Measurements from ENCODE around the gene PLEKHJ1.

PLEKHJ1 gene

DNA sequence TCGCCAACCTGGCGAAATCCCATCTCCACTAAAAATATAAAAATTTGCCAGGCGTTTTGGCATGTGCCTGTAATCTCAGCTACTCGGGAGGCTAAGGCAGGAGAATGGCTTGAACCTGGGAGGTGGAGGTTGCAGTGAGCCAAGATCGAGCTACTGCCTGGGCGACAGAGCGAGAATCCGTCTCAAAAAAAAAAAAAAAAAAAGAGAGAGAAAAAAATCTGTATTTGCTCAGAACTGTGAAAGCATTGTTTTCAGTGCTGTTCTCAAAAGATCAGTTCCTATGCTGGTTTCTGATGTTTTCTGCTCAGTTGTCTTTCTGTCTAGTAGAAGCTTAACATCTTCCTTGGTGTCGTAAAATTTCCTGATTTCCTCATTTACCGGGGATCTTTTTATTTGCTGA is 3.0 kb upstream of the PLEKHJ1 start:
- H4K20me1 ChIP-seq (ENCODE audit: insufficient read depth) = peaks cover 32% of the 10 kb centered on the region
- no peak overlapping the region for H3K27ac ChIP-seq

DNA sequence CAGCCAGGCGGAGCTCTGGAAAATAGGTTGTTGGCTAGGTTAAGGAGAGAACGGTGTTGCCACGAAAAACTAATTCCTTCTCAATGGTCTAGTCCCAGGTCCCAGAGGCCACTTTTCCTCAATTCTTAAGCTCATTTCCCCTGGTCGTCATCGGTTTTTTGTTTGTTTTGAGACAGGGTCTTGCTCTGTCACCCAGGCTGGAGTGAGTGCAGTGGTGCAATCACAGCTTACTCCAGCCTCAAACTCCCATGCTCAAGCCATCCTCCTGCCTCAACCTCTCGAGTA is 1.7 kb upstream of the PLEKHJ1 start:
- H3K79me2 ChIP-seq (ENCODE audit: insufficient read depth, low read depth) = peaks cover 94% of the 10 kb centered on the region
- peak overlapping the region; percentile 85 for H3K4me2 ChIP-seq
- no peaks in the 10 kb centered on the region for H3K27me3 ChIP-seq (ENCODE audit: insufficient read depth, low read depth)
- H3K27ac ChIP-seq = no peak overlapping the region
- H3K4me1 ChIP-seq (ENCODE audit: low read depth, poor library complexity, severe bottlenecking) = peaks cover 57% of the 10 kb centered on the region
- H3K4me3 ChIP-seq (IDR thresholded peaks at IDR 0.05; ENCODE audit: insufficient read depth, low read depth, low read length) = no peak overlapping the region
- H4K20me1 ChIP-seq (ENCODE audit: insufficient read depth) = peaks cover 32% of the 10 kb centered on the region
- H3K9ac ChIP-seq = no peak overlapping the region
- H2AFZ ChIP-seq (ENCODE audit: low read depth) = no peak overlapping the region
- H3K36me3 ChIP-seq (ENCODE audit: insufficient read depth) = peaks cover 2% of the 10 kb centered on the region; the same call in 1 of the 2 replicates
- TF ChIP-seq, protein P1, sequence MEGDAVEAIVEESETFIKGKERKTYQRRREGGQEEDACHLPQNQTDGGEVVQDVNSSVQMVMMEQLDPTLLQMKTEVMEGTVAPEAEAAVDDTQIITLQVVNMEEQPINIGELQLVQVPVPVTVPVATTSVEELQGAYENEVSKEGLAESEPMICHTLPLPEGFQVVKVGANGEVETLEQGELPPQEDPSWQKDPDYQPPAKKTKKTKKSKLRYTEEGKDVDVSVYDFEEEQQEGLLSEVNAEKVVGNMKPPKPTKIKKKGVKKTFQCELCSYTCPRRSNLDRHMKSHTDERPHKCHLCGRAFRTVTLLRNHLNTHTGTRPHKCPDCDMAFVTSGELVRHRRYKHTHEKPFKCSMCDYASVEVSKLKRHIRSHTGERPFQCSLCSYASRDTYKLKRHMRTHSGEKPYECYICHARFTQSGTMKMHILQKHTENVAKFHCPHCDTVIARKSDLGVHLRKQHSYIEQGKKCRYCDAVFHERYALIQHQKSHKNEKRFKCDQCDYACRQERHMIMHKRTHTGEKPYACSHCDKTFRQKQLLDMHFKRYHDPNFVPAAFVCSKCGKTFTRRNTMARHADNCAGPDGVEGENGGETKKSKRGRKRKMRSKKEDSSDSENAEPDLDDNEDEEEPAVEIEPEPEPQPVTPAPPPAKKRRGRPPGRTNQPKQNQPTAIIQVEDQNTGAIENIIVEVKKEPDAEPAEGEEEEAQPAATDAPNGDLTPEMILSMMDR (conservative IDR thresholded peaks at IDR 0.05; ENCODE audit: low read depth, low read length) = no peak

More for the DNA sequence above, 3.0 kb upstream of the PLEKHJ1 start:
- TF ChIP-seq, protein P1 (conservative IDR thresholded peaks at IDR 0.05; ENCODE audit: low read depth, low read length) = no peak
- Histone ChIP-seq H3K4me2 (peak overlapping the region; percentile 85; the same call in 1 of the 2 replicates), H3K4me1 (ENCODE audit: low read depth, poor library complexity, severe bottlenecking) (peaks cover 44% of the 10 kb centered on the region), H3K79me2 (ENCODE audit: insufficient read depth, low read depth) (peaks cover 84% of the 10 kb centered on the region), H3K27me3 (ENCODE audit: insufficient read depth, low read depth) (no peaks in the 10 kb centered on the region), H3K36me3 (ENCODE audit: insufficient read depth) (no peaks in the 10 kb centered on the region; the same call in 1 of the 2 replicates), H2AFZ (ENCODE audit: low read depth) (no peak overlapping the region), H3K4me3 (IDR thresholded peaks at IDR 0.05; ENCODE audit: insufficient read depth, low read depth, low read length) (no peak overlapping the region), H3K9ac (no peak overlapping the region)

DNA sequence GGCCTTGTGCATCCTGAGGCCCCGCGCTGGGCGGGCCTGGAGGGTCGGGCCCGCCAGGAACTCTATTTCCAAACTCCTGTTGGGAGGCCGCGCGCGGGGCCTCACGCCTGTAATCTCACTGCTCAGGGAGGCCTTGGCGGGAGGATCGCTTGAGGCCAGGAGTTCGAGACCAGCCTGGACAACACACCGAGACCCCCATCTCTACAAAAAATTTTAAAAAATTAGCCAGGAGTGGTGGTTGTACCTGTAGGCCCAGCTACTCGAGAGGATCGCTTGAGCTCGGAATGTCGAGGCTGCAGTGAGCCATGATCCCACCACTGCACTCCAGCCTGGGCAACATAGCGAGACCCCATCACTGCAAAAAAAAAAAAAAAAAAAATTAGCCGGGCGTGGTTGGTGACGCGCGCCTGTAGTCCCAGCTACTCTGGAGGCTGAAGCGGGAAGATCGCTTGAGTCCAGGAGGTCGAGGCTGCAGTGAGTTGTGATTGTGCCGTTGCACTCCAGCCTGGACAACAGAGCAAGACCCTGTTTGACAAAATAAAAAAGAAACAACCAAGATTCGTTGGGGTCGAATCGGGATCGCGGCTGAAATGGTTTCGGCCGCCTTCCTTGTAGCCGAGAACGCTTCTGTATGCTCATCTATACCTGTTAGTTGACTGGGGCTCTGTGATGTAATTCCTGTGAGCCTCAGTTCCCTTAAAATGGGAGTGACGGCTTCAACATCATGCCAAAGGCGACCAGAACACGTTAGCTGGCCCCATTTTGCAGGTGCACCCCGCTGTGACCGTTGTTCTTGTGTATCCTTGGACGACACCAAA is 1.1 kb upstream of the PLEKHJ1 start:
- TF ChIP-seq, protein P1 (conservative IDR thresholded peaks at IDR 0.05; ENCODE audit: low read depth, low read length) = no peak
- H3K9ac ChIP-seq = peak overlapping the region; percentile 88
- peak overlapping the region; percentile 85 for H3K4me2 ChIP-seq
- peaks cover 58% of the 10 kb centered on the region for H3K4me1 ChIP-seq (ENCODE audit: low read depth, poor library complexity, severe bottlenecking)
- peaks cover 27% of the 10 kb centered on the region for H4K20me1 ChIP-seq (ENCODE audit: insufficient read depth)
- H3K4me3 ChIP-seq (IDR thresholded peaks at IDR 0.05; ENCODE audit: insufficient read depth, low read depth, low read length) = no peak overlapping the region
- no peaks in the 10 kb centered on the region for H3K27me3 ChIP-seq (ENCODE audit: insufficient read depth, low read depth)
- peaks cover 3% of the 10 kb centered on the region; the same call in 1 of the 2 replicates for H3K36me3 ChIP-seq (ENCODE audit: insufficient read depth)
- H3K79me2 ChIP-seq (ENCODE audit: insufficient read depth, low read depth) = peaks cover 90% of the 10 kb centered on the region
- peak overlapping the region; percentile 76; the same call in 1 of the 2 replicates for H2AFZ ChIP-seq (ENCODE audit: low read depth)
- H3K27ac ChIP-seq = peak overlapping the region; percentile 78

DNA sequence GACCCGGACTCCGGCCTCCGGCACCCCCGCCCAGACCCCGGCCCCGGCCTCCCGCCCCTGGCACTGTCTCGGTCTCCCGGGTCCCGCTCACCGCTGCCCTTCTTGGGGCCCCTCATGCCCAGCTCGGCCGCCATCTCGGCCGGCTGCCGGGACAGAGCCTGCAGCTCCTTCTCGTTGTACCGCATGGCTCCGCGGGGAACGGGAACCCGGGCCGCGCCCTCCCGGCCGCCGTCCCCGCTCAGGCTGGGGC is 140 bp downstream of the PLEKHJ1 start:
- H3K27ac ChIP-seq = peak overlapping the region; percentile 78
- H2AFZ ChIP-seq (ENCODE audit: low read depth) = peak overlapping the region; percentile 18; the same call in 1 of the 2 replicates
- peaks cover 58% of the 10 kb centered on the region for H3K4me1 ChIP-seq (ENCODE audit: low read depth, poor library complexity, severe bottlenecking)
- peaks cover 3% of the 10 kb centered on the region; the same call in 1 of the 2 replicates for H3K36me3 ChIP-seq (ENCODE audit: insufficient read depth)
- H3K4me3 ChIP-seq (IDR thresholded peaks at IDR 0.05; ENCODE audit: insufficient read depth, low read depth, low read length) = no peak overlapping the region
- no peaks in the 10 kb centered on the region for H3K27me3 ChIP-seq (ENCODE audit: insufficient read depth, low read depth)
- H3K9ac ChIP-seq = peak overlapping the region; percentile 88
- peaks cover 77% of the 10 kb centered on the region for H3K79me2 ChIP-seq (ENCODE audit: insufficient read depth, low read depth)
- TF ChIP-seq, protein P1 (conservative IDR thresholded peaks at IDR 0.05; ENCODE audit: low read depth, low read length) = no peak
- H3K4me2 ChIP-seq = peak overlapping the region; percentile 68; the same call in 1 of the 2 replicates
- H4K20me1 ChIP-seq (ENCODE audit: insufficient read depth) = peaks cover 17% of the 10 kb centered on the region
